GM11168 (cell line): Measurements from ENCODE around the gene IDNK.
"Not testable (repeated sequence)": the region's sequence is repeated elsewhere in the genome, so short reads cannot be mapped to it uniquely, and the experiment has no call there.

Experiments used
- in situ Hi-C: fragments of 300-500 bp; cut with MboI; formaldehyde crosslinking; loops from one replicate; pipeline ENCODE4 v1.12.0; 2022; ENCODE audit warnings: low sequenced_read_pairs; ENCODE audit not compliant: unreplicated experiment

The IDNK gene

DNA sequence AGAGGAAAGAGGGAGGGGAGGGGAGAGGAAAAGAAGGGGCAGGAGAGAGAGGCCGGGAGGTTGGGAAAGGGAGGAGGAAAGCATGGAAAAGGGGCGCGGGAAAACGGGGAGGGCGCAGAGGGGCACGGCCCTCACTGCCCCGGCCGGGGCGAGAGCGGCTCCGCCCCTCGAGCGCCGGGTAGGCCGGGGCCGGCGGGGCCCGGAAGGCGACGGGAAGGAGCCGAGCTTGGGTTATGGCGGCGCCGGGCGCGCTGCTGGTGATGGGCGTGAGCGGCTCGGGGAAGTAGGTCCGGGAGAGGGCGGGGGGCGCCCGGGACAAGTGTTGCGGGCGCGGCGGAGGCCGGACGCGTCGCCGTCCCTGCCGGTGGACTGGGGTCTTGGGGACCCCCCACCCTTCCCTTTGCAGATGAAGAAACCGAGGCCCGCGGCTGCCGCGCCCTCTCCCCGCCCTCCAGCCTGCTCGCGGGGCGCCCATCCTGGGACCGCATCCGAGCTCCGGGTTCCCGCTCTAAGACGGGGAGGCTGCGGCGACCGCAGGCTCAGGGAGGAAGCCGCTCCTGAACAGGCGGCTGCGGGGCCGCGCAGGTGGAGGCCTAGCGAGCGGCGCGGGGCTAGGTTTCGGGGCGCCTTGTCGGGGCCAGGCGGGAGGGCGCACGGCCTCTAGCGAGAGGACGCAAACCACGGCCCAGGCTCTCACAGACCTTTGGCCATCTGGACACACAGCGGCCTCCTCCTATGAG, at the start of gene IDNK:
TSS of gene IDNK (plus strand) at position 205 of the 740 bp plus-strand sequence. CDS start at position 234, 29 bp downstream.
- in situ Hi-C loops = loop anchor here (10.0 kb wide), 1 partner anchor 292 kb away; no protein-coding TSS in a partner anchor

DNA sequence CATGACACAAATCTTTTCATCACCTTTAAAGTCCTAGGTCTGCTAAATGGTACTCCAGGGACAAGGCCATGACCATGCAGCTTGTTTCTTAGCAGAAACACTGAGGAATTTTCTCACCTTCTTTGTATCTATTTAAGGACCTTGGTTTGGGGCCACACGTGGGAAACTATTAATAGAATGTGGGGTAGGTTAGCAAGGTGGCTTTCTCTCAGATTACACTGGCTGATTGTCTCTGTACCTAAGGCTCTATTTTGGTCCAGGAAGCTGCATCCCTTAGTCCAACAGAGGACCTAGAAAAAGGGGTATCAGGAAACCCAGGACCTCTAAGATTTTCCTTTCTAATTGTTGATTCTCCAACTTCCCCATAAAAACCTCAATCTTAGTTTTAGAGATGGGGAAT, 48.5 kb upstream of the IDNK start:
- in situ Hi-C loops = no loop called here

DNA sequence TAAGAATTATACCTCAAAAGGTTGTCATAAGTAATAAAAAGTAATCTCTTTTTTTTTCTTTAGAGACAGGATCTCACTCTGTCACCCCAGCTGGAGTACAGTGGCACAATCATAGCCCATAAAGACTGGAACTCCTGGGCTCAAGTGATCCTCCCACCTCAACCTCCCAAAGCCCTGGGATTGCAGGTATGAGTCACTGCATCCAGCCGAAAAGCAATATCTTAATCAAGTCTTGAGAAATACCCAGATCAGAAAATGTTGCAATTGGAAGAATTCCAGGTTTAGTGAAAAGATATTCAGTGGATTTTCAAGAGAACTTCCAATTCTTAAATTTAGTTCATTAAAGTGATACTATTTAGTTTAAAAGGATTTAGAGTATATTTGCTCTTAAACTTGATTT, 40.9 kb upstream of the IDNK start:
- in situ Hi-C loops = no loop called here

DNA sequence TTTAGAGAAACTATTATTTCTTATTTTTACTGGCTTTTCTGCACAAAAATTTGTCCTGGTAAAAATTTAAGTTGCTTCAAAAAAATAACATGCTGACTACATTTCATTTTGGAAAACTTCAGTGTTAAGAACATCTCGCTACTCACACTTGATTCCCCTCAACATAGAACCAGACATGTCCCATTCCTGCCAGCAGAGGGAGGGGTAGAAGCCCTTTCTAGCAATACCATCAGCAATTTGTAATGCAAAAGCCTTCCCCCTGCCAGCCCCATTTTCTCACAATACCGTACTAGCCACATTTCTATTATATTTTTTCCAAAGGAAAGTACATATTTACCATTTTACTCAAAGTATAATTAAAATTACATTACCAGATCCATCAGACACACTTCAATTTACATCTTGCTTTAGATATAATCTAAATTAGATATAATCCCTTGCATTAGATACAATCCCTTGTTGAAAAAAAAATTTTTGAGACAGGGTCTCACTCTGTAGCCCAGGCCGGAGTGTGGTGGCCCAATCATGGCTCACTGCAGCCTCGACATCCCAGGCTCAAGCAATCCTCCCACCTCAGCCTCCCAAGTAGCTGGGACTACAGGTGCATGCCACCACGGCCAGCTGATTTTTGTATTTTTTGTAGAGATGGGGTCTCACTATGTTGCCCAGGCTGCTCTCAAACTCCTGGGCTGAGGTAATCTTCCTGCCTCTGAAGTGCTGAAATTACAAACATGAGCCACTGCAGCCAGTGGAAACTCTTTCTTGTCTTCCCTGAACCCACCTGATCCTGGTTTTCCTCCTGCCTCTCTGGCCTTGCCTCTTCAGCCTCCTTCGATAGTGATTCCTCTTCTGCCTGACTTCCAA, 39.6 kb upstream of the IDNK start:
- in situ Hi-C loops = no loop called here

DNA sequence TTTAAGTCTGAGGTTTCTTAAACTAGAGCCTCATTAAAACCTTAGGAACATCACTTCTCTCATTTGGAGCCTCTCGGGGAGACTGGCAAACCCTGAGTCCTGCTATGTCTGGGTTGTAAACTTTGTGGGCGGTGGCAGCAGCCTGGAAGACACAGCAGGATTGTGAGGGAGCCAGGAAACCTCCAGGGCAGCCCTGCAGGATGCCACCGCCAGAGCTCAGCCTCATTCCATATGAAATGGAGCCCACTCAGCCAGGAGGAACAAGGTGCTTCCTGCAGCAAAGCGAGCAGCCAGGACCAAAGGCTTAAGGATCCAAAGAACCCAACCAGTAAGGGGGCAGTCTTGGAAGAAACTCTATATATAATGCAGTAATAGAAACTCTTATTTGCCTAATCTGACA, 37.9 kb upstream of the IDNK start:
- in situ Hi-C loops = no loop called here

DNA sequence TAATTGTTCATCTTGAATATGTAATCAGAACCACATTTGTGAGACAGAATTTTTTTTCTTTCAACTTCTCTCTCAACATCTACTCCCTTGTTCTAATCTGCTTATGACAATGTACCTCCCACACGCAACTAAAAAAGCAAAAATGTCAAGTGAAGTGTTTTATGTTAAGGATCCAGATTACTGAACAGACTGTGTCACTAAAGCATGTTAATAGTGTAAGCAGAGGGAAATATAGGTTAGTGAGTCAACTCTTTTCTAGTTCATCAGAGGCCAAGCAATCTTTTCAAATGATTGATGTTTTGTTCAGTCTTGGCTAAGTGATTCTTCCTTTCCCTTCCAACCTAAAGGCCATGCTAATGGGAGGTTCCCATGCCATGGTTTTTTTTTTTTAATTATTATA, 34.7 kb upstream of the IDNK start:
- in situ Hi-C loops = no loop called here

DNA sequence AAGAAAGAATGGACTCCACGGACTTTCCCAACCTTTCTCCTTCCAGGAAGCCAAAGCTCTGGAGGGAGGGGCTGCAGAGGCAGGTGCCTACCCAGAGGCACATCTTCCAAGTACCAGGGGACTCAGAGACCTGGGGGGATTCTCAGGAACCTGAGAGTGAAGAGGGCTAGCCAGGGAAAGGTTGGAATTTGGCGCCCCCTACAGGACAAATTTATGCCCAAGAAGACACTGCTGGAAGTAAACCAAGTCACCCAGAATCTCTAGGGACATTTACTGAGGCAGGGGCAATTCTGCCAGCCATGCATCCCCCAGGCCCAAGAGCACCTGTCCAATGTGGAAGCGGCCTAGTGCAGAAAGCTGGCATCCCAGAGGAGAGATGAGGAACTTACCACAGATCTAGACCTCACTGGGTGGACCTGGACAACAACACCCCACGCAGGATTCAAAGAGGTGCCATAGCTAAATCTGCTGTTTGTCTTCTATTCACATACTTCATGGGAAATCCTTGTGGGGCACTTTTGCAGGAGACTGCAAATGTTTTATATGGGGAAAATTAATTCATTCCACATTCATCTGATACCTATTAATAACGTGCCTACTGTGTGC, 25.9 kb upstream of the IDNK start:
- in situ Hi-C loops = no loop called here

DNA sequence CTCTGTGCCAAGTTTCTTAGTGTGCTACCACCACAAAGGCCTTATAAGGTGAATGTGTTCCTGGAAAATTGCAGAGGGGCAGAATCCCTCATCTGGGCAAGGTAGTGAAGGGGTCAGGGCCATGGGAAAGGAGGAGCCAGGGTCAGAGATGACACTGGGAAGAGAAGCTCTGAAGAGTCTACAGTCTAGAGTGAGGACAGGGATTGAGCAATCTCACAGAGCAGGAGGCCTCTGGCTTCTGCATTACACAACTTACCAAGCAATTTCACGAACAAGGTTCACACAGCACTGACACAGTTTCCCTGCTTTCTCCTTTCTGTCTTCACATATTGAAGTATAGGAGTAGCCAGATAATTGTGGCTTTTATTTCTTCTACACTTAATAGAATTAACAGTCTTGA, 24.5 kb upstream of the IDNK start:
- in situ Hi-C loops = no loop called here

DNA sequence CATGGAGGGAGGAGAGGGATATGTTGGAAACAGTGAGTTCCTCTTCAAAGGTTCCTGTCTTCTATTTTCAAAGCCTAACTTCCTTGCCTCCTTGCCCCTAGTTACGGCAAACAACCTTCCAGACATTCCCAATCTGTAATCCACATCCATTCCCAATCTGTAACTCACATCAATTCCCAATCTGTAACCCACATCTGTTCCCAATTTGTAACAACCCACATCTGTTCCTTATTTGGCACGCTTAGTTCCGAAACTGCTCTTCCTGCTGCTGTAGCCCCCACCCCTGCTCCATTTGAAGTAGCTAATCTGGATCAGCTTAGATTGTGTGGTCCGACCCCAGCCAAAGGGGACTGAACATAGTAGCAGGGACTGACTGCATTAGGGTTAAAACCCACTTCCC, 23.9 kb upstream of the IDNK start:
- in situ Hi-C loops = no loop called here

DNA sequence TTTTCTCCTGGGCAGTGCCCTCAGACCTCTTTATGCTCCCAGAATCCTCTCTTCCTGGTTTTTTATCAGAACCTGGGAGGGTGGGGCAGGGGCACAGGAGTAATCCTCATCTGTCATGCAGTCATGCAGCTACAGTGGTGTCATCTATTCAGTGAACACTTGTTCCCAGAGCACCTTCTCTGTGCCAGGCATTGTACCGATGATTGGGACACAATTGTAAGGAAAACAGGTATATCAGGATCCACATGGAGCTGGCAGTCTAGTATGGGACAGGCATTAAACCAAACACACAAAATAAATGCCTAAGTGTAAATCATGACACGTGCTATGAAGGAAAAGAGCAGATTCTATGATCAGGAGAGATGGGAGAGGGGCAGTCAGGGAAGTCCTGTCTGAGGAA, 21.5 kb upstream of the IDNK start:
- in situ Hi-C loops = no loop called here

DNA sequence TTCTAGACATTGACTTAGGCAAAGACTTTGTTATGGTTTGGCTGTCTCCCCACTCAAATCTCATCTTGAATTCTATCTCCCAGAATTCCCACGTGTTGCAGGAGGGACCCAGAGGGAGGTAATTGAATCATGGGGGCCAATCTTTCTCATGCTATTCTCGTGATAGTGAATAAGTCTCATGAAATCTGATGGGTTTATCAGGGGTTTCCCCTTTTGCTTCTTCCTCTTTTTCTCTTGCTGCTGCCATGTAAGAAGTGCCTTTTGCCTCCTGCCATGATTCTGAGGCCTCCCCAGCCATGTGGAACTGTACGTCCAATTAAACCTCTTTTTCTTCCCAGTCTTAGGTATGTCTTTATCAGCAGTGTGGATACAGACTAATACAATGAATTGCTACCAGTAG, 15.3 kb upstream of the IDNK start:
- in situ Hi-C loops = not testable (repeated sequence)

DNA sequence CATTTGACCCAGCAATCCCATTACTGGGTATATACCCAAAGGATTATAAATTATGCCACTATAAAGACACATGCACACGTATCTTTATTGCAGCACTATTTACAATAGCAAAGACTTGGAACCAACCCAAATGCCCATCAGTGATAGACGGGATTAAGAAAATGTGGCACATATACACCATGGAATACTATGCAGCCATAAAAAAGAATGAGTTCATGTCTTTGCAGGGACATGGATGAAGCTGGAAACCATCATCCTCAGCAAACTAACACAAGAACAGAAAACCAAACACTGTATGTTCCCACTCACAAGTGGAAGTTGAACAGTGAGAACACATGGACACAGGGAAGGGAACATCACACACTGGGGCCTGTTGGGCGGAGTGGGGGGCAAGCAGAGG, 9.6 kb upstream of the IDNK start:
- in situ Hi-C loops = not testable (repeated sequence)

DNA sequence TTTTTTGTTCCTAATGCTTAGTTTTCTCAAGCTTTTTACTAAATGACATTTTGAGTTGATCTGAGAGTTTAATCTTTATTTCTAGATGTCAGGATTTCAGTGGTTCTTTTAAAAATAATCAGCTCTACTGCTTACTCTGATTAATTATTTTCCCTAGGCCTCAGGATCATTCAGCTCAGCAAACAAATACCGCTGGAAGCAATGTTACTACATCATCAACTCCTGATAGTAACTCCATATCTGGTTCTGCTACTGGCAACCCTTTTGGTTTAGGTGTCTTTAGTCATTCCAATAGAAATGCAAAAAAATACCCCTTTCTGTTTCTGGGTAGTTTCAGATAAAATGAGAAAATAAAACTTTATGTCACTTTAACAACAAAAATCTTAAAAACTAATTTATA, 5.6 kb upstream of the IDNK start:
- in situ Hi-C loops = no loop called here

DNA sequence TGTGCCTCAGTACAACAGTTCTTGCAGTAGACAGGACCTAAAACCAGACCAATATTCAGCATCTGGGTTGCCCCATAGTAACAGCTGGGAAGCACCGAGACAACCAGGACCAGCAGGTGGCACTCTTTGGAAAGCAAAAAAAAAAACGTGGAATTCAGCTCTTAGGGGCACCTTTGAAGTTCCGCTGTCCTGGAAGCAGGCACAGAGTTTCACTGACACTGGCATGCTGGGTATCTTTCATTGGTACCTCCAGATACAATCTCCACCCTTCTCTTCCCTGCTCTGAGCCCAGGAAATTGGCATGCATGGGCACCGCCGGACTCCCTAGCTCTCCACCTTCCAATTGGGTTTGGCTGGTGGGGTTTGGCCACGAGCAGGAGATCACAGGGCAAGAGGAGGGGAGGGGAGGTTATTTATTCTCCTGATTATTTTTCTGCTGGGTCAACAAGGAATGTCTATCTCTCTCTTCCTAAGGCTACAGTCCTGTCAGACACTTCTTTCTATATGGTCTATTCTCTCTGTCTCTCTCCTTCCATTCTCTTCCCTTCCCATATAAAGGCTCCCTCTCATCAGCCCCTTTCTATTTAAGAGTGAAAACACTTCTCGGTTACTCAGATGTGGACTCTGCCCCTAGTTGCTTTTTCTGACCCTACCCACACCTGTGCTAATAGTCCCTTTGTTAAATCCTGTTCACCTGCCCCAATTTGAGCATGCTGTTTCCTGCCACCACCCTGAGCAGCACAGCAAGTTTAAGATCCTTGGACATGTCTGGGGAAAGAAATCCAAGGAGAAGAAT, 1.9 kb upstream of the IDNK start:
- in situ Hi-C loops = loop anchor here (10.0 kb wide), 1 partner anchor 294 kb away; no protein-coding TSS in a partner anchor

DNA sequence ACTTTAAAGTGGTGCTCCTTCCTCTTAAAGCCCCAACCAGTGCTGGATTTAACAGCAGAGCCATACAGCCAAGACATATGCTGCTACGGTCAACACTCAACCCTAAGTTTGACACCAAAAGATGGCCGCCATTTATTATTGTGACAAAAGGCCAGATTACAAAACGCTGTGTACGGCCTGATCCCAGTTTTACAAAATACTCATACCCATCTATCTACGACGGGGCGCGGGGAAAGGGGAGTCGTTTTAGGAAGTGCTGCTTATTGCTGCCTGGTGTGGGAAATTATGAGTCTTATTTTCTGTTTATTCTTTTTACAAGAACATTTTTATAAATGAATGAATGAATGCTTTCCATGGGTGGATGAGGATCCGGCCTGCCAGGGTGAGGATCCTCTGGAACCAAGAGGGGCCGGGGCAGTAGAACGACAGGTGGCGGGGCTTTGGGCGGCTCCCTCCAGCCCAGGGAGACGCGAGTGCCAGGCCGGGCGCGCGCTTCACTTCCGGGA, 457 bp upstream of the IDNK start:
- in situ Hi-C loops = loop anchor here (10.0 kb wide), 1 partner anchor 292 kb away; no protein-coding TSS in a partner anchor

DNA sequence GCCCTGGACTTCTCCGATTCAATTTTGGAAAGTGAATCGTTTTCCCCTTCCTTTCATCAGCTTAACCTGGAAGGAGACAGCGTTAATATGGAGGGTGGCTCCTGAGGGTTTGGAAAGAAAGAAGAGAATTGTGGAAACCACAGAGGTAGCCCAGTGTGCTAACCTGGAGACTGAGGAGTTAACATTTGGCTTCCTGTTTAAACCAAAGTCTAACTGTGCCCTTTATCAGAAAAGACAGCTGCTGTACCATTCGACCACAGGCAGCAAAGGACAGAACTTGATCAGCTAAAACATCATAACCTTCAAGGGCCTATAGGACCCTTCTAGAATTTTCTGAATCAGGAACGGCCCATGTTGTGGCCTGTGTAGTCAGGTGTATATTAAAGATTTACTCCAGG, 735 bp downstream of the IDNK start:
- in situ Hi-C loops = loop anchor here (10.0 kb wide), 1 partner anchor 291 kb away; no protein-coding TSS in a partner anchor

DNA sequence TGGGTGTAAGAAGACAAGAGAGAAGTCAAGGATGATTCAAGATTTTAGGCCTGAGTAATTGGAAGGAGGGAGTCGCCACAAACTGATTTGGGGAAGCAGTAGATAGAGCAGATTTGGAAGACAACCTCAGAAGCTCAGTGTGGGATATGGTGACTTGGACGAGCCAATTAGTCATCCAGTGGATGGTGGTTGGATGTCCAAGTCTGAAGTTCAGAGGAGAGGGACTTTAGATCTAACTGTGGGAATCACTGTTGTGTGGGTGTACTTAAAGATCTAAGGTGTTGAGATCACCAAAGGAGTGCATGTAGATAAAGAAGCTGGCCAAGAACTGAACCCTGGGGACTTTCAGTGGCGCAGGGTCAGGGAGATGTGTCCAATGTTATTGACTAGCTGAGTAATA, 2.2 kb downstream of the IDNK start:
- in situ Hi-C loops = loop anchor here (10.0 kb wide), 1 partner anchor 290 kb away; no protein-coding TSS in a partner anchor

DNA sequence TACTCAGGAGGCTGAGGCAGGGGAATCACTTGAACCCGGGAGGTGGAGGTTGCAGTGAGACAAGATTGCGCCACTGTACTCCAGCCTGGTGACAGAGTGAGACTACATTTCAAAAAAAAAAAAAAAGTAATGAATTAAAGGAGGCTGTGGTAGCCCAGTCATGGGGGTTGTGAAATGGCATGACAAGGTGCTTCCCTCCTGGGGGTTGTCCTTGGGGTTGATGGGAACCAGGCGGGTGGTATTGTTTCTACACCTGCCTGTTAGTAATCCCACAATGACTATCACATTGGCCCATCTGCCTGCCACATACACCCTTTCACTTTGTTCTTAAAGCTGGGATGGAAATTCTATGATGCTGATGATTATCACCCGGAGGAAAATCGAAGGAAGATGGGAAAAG, 5.6 kb downstream of the IDNK start:
- in situ Hi-C loops = loop anchor here (10.0 kb wide), 1 partner anchor 286 kb away; no protein-coding TSS in a partner anchor

DNA sequence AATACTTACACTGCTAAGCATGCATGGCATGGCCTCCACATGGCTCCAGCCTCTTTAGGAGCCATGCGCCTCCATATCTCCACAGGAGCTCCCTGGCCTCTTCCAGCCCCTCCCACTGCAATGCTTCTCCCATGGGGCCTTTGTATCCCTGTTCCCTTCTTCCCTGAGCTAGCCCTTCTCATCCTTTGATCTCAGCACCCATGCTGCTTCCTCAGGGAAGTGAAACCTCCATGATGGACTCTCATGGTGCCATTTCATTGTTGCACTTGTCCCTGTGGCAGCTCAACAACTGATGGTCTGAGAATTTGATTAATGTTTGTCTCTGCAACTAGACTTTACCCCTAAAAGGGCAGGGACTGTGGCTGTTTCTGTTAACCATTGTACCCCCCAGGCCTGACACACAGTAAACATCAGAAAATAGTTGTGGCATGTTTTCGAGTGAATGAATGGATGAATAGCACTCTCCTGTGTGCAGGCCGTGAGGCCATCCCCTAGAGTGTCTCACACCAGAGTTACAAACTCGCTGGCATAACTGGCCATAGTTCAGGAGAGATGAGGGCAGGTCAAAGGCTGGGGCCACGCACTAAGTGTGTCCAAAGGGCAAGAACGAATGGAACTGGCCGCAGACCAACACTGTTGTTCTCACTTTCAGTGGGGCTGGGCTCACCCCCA, 6.6 kb downstream of the IDNK start:
- in situ Hi-C loops = loop anchor here (10.0 kb wide), 1 partner anchor 285 kb away; no protein-coding TSS in a partner anchor
